PC-9 (cell line): Measurements from ENCODE around the gene DUSP10.

ENCODE experiments used
- EZH2 ChIP-seq: fragments of 200-600 bp; sonication (generic); IDR thresholded peaks from 2 replicates; pipeline ENCODE4 v1.8.0; 2017; ENCODE audit warnings: antibody characterized with exemption, low read depth
- TF ChIP-seq, protein P1 (sequence below): fragments of 200-600 bp; sonication (generic); conservative IDR thresholded peaks from 2 replicates; pipeline ENCODE4 v1.6.1; 2017; ENCODE audit warnings: mixed run types, antibody characterized with exemption, mild to moderate bottlenecking, moderate library complexity

DNA sequence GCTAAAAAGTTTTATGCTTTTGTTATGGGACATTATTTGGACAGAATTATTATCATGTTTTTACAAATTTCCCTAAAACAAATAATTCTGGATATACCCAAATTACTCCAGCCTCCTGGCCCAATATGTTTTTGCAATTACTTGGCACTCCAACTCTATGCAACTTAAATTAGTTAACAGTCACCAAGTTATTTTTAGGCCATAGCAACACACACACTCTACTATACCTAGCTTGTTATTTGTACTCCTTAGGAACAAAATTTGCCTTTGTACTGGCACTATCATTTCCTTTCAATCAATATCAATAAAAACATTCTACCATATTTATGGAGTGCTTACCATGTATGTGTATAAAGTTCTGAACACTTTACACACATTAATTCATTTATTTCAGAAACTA lies 7.7 kb downstream of the DUSP10 start:
- TF ChIP-seq, protein P1, sequence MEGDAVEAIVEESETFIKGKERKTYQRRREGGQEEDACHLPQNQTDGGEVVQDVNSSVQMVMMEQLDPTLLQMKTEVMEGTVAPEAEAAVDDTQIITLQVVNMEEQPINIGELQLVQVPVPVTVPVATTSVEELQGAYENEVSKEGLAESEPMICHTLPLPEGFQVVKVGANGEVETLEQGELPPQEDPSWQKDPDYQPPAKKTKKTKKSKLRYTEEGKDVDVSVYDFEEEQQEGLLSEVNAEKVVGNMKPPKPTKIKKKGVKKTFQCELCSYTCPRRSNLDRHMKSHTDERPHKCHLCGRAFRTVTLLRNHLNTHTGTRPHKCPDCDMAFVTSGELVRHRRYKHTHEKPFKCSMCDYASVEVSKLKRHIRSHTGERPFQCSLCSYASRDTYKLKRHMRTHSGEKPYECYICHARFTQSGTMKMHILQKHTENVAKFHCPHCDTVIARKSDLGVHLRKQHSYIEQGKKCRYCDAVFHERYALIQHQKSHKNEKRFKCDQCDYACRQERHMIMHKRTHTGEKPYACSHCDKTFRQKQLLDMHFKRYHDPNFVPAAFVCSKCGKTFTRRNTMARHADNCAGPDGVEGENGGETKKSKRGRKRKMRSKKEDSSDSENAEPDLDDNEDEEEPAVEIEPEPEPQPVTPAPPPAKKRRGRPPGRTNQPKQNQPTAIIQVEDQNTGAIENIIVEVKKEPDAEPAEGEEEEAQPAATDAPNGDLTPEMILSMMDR = no peak
- TF ChIP-seq EZH2 = no peak
